PC-9 (cell line): Measurements from ENCODE around the gene ZFP62.

ENCODE experiments used
- EZH2 ChIP-seq: fragments of 200-600 bp; sonication (generic); IDR thresholded peaks from 2 replicates; pipeline ENCODE4 v1.8.0; 2017; ENCODE audit warnings: antibody characterized with exemption, low read depth
- TF ChIP-seq, protein P1 (sequence below): fragments of 200-600 bp; sonication (generic); conservative IDR thresholded peaks from 2 replicates; pipeline ENCODE4 v1.6.1; 2017; ENCODE audit warnings: mixed run types, antibody characterized with exemption, mild to moderate bottlenecking, moderate library complexity

DNA sequence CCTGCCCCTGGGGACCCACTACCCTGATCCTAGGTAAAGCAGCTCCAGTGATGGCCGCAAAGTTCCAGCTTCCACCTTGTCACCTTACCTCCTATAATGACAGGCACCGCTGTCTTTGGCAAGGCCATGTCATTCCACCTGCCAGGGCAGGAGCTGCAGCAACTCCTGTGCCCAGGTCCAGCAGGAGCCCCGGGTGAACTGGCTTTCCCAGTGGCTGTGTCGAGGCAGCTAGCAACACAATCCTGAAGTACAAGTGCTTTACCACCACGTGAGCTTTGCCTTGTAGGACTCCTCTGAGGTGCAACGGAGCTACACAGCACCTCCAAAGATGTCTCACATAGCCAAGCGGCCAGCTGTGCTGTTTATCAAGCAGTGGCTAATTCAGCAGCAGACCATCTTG, 37.7 kb downstream of the ZFP62 start:
- TF ChIP-seq, protein P1, sequence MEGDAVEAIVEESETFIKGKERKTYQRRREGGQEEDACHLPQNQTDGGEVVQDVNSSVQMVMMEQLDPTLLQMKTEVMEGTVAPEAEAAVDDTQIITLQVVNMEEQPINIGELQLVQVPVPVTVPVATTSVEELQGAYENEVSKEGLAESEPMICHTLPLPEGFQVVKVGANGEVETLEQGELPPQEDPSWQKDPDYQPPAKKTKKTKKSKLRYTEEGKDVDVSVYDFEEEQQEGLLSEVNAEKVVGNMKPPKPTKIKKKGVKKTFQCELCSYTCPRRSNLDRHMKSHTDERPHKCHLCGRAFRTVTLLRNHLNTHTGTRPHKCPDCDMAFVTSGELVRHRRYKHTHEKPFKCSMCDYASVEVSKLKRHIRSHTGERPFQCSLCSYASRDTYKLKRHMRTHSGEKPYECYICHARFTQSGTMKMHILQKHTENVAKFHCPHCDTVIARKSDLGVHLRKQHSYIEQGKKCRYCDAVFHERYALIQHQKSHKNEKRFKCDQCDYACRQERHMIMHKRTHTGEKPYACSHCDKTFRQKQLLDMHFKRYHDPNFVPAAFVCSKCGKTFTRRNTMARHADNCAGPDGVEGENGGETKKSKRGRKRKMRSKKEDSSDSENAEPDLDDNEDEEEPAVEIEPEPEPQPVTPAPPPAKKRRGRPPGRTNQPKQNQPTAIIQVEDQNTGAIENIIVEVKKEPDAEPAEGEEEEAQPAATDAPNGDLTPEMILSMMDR, result no peak
- TF ChIP-seq EZH2, result no peak
